GM19035 (cell line): ENCODE results near the gene ARRDC4.
"Not testable (repeated sequence)": the region's sequence is repeated elsewhere in the genome, so short reads cannot be mapped to it uniquely, and the experiment has no call there.

Experiments
- ATAC-seq: cut with Tn5 transposase; IDR thresholded peaks from one replicate; pipeline ENCODE4 v1.9.1; 2021; ENCODE audit not compliant: unreplicated experiment

ARRDC4 gene

GRCh38 chr15:97966246-97966645, 5.7 kb downstream of the ARRDC4 start:
- ATAC-seq: no peak

GRCh38 chr15:97966924-97967620, 6.6 kb downstream of the ARRDC4 start:
- no peak for ATAC-seq

GRCh38 chr15:97967881-97968280, 7.4 kb downstream of the ARRDC4 start:
- ATAC-seq: no peak

GRCh38 chr15:97968380-97968779, 7.9 kb downstream of the ARRDC4 start:
- no peak for ATAC-seq

- no peak for ATAC-seq
These were observed 11.9 kb downstream of the ARRDC4 start for GRCh38 chr15:97972366-97972765.

GRCh38 chr15:97976129-97976528, 15.6 kb downstream of the ARRDC4 start:
- ATAC-seq: no peak

- ATAC-seq: no peak
These were observed 16.4 kb downstream of the ARRDC4 start for GRCh38 chr15:97976766-97977503.

- no peak for ATAC-seq
These were observed 17.2 kb downstream of the ARRDC4 start for GRCh38 chr15:97977734-97978133.

- no peak for ATAC-seq
These were observed 18.1 kb downstream of the ARRDC4 start for GRCh38 chr15:97978401-97979139.

- ATAC-seq: no peak
These were observed 18.6 kb downstream of the ARRDC4 start for GRCh38 chr15:97979140-97979520.

- no peak for ATAC-seq
These were observed 20.6 kb downstream of the ARRDC4 start for GRCh38 chr15:97981058-97981457.

- no peak for ATAC-seq
These were observed 21.3 kb downstream of the ARRDC4 start for GRCh38 chr15:97981758-97982157.

GRCh38 chr15:97984157-97984556, 23.7 kb downstream of the ARRDC4 start:
- no peak for ATAC-seq

- ATAC-seq: not testable (repeated sequence)
These were observed 25.5 kb downstream of the ARRDC4 start for GRCh38 chr15:97985979-97986378.

GRCh38 chr15:97986781-97987180, 26.3 kb downstream of the ARRDC4 start:
- ATAC-seq: no peak

GRCh38 chr15:97989299-97989698, 28.8 kb downstream of the ARRDC4 start:
- ATAC-seq: no peak

GRCh38 chr15:97991972-97992541, 31.6 kb downstream of the ARRDC4 start:
- no peak for ATAC-seq

- no peak for ATAC-seq
These were observed 32.3 kb downstream of the ARRDC4 start for GRCh38 chr15:97992823-97993222.

- ATAC-seq: no peak
These were observed 32.8 kb downstream of the ARRDC4 start for GRCh38 chr15:97993310-97993738.

GRCh38 chr15:97994236-97994635, 33.7 kb downstream of the ARRDC4 start:
- no peak for ATAC-seq

GRCh38 chr15:97995192-97995591, 34.7 kb downstream of the ARRDC4 start:
- no peak for ATAC-seq
